A549 (cell line): ENCODE results near the gene ANKS1B.

Experiments
- CTCF ChIP-seq: fragments of >200 bp; sonication (Bioruptor Twin); formaldehyde crosslinking; IDR thresholded peaks from 3 replicates; pipeline ENCODE4 v1.5.1; 2016
- EHMT2 ChIP-seq: fragments of 200-600 bp; sonication (generic); IDR thresholded peaks from 2 replicates; pipeline ENCODE4 v1.6.1; 2016; ENCODE audit warnings: antibody characterized with exemption, low read depth, mild to moderate bottlenecking, moderate library complexity
- ELK1 ChIP-seq: fragments of 150-350 bp; IDR thresholded peaks from 2 replicates; pipeline ENCODE4 v1.6.1; 2014; ENCODE audit warnings: low read depth, mild to moderate bottlenecking, low read length
- EP300 ChIP-seq, 2 experiments: fragments of >200 bp; sonication (Bioruptor Twin); formaldehyde crosslinking; IDR thresholded peaks; 2 replicates in 1 of 2; 3 replicates in 1 of 2; pipeline ENCODE4 v1.6.1; 2016 to 2017
- GATA3 ChIP-seq: IDR thresholded peaks from 2 replicates; pipeline ENCODE4 v1.6.1; 2012; ENCODE audit warnings: borderline replicate concordance
- HEYL ChIP-seq: fragments of 250-450 bp; sonication (Bioruptor Pico); IDR thresholded peaks from 2 replicates; pipeline ENCODE4 v1.8.0; 2021; ENCODE audit warnings: mild to moderate bottlenecking, moderate library complexity
- JUN ChIP-seq, 2 experiments: fragments of >200 bp; sonication (Bioruptor Twin); formaldehyde crosslinking; IDR thresholded peaks; 2 replicates in 1 of 2; 3 replicates in 1 of 2; pipeline ENCODE4 v1.6.1; 2016 to 2017
- MAX ChIP-seq: IDR thresholded peaks from 2 replicates; pipeline ENCODE4 v1.6.1; 2012
- MAZ ChIP-seq: fragments of 150-350 bp; IDR thresholded peaks from 2 replicates; pipeline ENCODE4 v1.6.1; 2014; ENCODE audit warnings: antibody characterized with exemption, low read depth, low read length, borderline replicate concordance
- PBX3 ChIP-seq: IDR thresholded peaks from 2 replicates; pipeline ENCODE4 v1.6.1; 2012
- POLR2A ChIP-seq: IDR thresholded peaks from 2 replicates; pipeline ENCODE4 v1.6.1; 2012; ENCODE audit warnings: mild to moderate bottlenecking, low read length
- RCOR1 ChIP-seq: fragments of 150-350 bp; IDR thresholded peaks from 2 replicates; pipeline ENCODE4 v1.6.1; 2014; ENCODE audit warnings: antibody characterized with exemption, low read length, low read depth

GRCh38 chr12:99119449-99119848 is 865.3 kb downstream of the ANKS1B start:
- TF ChIP-seq RCOR1 (no peak), CTCF (no peak), GATA3 (no peak), PBX3 (no peak), EP300 (IDR thresholded peaks at IDR 0.05) (no peak), HEYL (CRISPR knock-in tag) (no peak), ELK1 (no peak), MAZ (no peak), EHMT2 (no peak), MAX (no peak), POLR2A (no peak), JUN (IDR thresholded peaks at IDR 0.05) (no peak)
